Medulla oblongata (tissue), 1 donor: Measurements from ENCODE around the gene GRIPAP1.

Experiments used
- DNase-seq: peaks from one replicate; pipeline ENCODE4 v3.0.0-alpha.2; 2015; ENCODE audit errors: extremely low spot score

The GRIPAP1 gene

GRCh38 chrX:49002091-49002935 is at the start of gene GRIPAP1:
Gene GRIPAP1, minus strand, starts transcription at chrX:49002264. Its CDS starts 35 bp downstream, at chrX:49002229.
- DNase-seq = peak; percentile 83

GRCh38 chrX:49043987-49044281 is 41.9 kb upstream of the GRIPAP1 start:
- DNase-seq = no peak

- DNase-seq = peak; percentile 98
Observed at GRCh38 chrX:49043220-49043986, 41.3 kb upstream of the GRIPAP1 start, which contains the start of gene TFE3. Gene TFE3, minus strand, starts transcription at chrX:49043357. Its CDS starts 131 bp downstream, at chrX:49043226.

GRCh38 chrX:49042581-49043219 is 40.6 kb upstream of the GRIPAP1 start:
- DNase-seq = peak; percentile 6

GRCh38 chrX:49041744-49042580 is 39.9 kb upstream of the GRIPAP1 start:
- DNase-seq = peak; percentile 25

GRCh38 chrX:49040376-49040955 is 38.4 kb upstream of the GRIPAP1 start:
- no peak for DNase-seq

GRCh38 chrX:49039598-49040375 is 37.7 kb upstream of the GRIPAP1 start:
- peak; percentile 85 for DNase-seq

GRCh38 chrX:49037883-49038475 is 35.9 kb upstream of the GRIPAP1 start:
- DNase-seq = no peak

- no peak for DNase-seq
Observed at GRCh38 chrX:49030283-49030682, 28.2 kb upstream of the GRIPAP1 start.

GRCh38 chrX:49029876-49030275 is 27.8 kb upstream of the GRIPAP1 start:
- no peak for DNase-seq

GRCh38 chrX:49019599-49020249 is 17.7 kb upstream of the GRIPAP1 start:
- no peak for DNase-seq

- DNase-seq = no peak
Observed at GRCh38 chrX:49019050-49019449, 17.0 kb upstream of the GRIPAP1 start.

GRCh38 chrX:49003696-49004095 is 1.6 kb upstream of the GRIPAP1 start:
- no peak for DNase-seq

GRCh38 chrX:49001521-49002090 is 458 bp downstream of the GRIPAP1 start:
- DNase-seq = peak; percentile 9

- DNase-seq = no peak
Observed at GRCh38 chrX:49000636-49001035, 1.4 kb downstream of the GRIPAP1 start.

GRCh38 chrX:48999030-48999429 is 3.0 kb downstream of the GRIPAP1 start:
- DNase-seq = no peak

GRCh38 chrX:48998391-48998790 is 3.7 kb downstream of the GRIPAP1 start:
- DNase-seq = no peak

- no peak for DNase-seq
Observed at GRCh38 chrX:48997865-48998264, 4.2 kb downstream of the GRIPAP1 start.

- no peak for DNase-seq
Observed at GRCh38 chrX:48997455-48997854, 4.6 kb downstream of the GRIPAP1 start.
